Transverse colon (tissue), 4 donors: ENCODE measurements around the gene CSNK2B. TPM values are rescaled to one million over a fixed set of nuclear protein-coding genes. Genes with fewer than 3 reads are reported as not detected.

Experiments used
- DNase-seq: peaks from one replicate; pipeline ENCODE4 v3.0.0-alpha.2; 2019
- H3K27ac ChIP-seq, 4 donors: fragments of 200-600 bp; sonication (generic); 2 replicates each; pipeline ENCODE4 v1.5.1; 2016 to 2018; ENCODE audit warnings: inconsistent platforms in 4 of 4
- H3K27me3 ChIP-seq: fragments of 200-600 bp; sonication (generic); 2 replicates; pipeline ENCODE4 v1.5.1; 2017; ENCODE audit warnings: inconsistent platforms
- H3K36me3 ChIP-seq, 4 donors: fragments of 200-600 bp; sonication (generic); 2 replicates each; pipeline ENCODE4 v1.5.1; 2017 to 2019; ENCODE audit warnings: inconsistent platforms in 4 of 4
- H3K4me1 ChIP-seq, 4 donors: fragments of 200-600 bp; sonication (generic); 2 replicates each; pipeline ENCODE4 v1.5.1; 2017 to 2020; ENCODE audit warnings: inconsistent platforms in 4 of 4
- H3K4me3 ChIP-seq, 4 donors: fragments of 200-600 bp; sonication (generic); 1 replicate in 1 of 4; 2 replicates in 3 of 4; pipeline versions ENCODE4 v1.5.1 to v1.6.1; 2017 to 2019; ENCODE audit warnings: inconsistent platforms in 4 of 4
- H3K9me3 ChIP-seq, 2 donors: fragments of 200-600 bp; sonication (generic); 2 replicates each; pipeline ENCODE4 v1.5.1; 2017 to 2019; ENCODE audit warnings: inconsistent platforms in 2 of 2
- EP300 ChIP-seq: sonication (generic); formaldehyde crosslinking; IDR thresholded peaks from one replicate; pipeline ENCODE4 v1.6.1; 2017; ENCODE audit warnings: antibody characterized with exemption, low read depth
- POLR2A ChIP-seq: fragments of 450-650 bp; IDR thresholded peaks from one replicate; pipeline ENCODE4 v1.6.1; 2016; ENCODE audit warnings: antibody characterized with exemption, mild to moderate bottlenecking, moderate library complexity
- POLR2AphosphoS5 ChIP-seq, 3 donors: sonication (generic); formaldehyde crosslinking; IDR thresholded peaks; one replicate each; pipeline ENCODE4 v1.6.1; 2016; ENCODE audit warnings: antibody characterized with exemption in 3 of 3
- WGBS, 2 donors: methylation state at CpG; one replicate each; pipeline ENCODE4 v1.1.5; 2018; ENCODE audit warnings: low coverage in 1 of 2; 5-methylcytosine and 5-hydroxymethylcytosine counted together
- in situ Hi-C, 4 donors: fragments of 200-750 bp; cut with MboI; loops; one replicate each; pipeline versions ENCODE4 v1.15.0 to v1.15.1; 2017; ENCODE audit warnings: low sequenced_read_pairs in 3 of 4, low pct_ligation_motif_present in 1 of 4, low pct_unique_long_range_greater_than_20kb in 1 of 4
- intact Hi-C: fragments of 100-400 bp; cut with DNase I; formaldehyde crosslinking; loops from one replicate; pipeline ENCODE4 v1.15.1; 2023; ENCODE audit warnings: low total_unique reads
- total RNA-seq, 4 donors: library from RNA; depleted of rRNA; stranded (reverse); fragments of >200 nt; gene quantifications; one replicate each; pipeline ENCODE4 v1.1.0, GENCODE V29; 2016
- TF ChIP-seq, protein P1 (sequence below), 5 experiments: fragments of 200-600 bp in 3 of 5; fragments of 450-650 bp in 2 of 5; sonication (generic) in 3 of 5; IDR thresholded peaks; 1 replicate in 2 of 5; 2 replicates in 3 of 5; pipeline ENCODE4 v1.5.1; 2016 to 2017; ENCODE audit warnings: antibody characterized with exemption in 5 of 5, inconsistent platforms in 3 of 5, mild to moderate bottlenecking in 2 of 5, moderate library complexity in 1 of 5

Gene CSNK2B
- total RNA-seq, 4 donors from 2014 or later: 182 to 231 (median 210) TPM

DNA sequence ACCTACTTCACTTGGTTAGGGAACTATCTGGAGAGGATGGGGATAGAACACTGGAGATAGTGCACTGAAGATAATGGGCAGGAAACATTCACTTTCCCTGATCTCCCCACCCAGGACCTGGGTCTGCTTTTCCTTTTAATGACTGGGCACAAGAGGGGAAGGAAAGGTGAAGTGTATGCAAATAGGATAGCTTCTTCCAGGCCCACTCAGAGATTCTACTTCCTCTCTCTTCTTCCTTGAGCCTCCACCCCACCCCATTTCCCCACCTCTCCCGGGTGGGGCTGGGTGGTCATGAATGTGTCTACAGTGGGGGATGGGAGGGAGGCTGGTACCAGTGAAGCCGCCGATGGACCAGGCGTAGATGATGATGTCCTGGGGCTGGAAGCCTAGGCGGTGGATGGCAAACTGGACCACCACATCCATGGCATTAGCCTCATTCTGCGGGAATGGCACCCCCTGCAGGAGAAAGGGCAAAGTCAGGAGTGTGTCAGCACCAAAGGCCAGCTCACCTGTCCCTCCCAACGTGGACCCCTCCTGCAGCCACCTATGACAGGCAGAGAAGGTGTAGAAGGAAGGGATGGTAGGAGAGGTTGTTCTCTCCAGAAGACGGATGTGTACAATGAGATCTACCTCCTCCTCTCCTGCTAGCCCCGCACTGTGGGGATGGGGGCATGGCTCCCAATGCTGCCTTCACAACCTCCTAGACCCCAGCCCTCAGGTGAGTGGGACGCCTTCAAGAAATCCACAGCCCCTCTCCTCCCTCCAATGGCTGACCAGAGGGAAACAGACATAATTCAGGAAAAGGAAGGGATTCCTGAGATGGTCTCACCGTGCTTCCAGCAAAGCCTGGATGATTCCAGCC lies 23.6 kb downstream of the CSNK2B start:
- H3K27ac ChIP-seq: peak overlapping the region in 3 of 4 donors; percentile 8 to 48 (median 43)
- no peaks in the 10 kb centered on the region for H3K27me3 ChIP-seq
- peaks cover 0 to 39% (median 21%) of the 10 kb centered on the region in 4 donors for H3K36me3 ChIP-seq
- in situ Hi-C loops (loop anchor here in 2 of 4 donors (5.0 to 10.0 kb wide), 2 partner anchors 75 to 78 kb away; partner anchors contain the start of gene SAPCD1 (in 1 of the 2)), intact Hi-C loops (loop anchor here (10.0 kb wide), 1 partner anchor 145 kb away; no protein-coding TSS in a partner anchor)
- WGBS, 2 donors: 81% methylated on average over 11 of the region's 11 CpGs; no CpG with 5 or more reads in 1 of the 2 donors
- TF ChIP-seq, protein P1, sequence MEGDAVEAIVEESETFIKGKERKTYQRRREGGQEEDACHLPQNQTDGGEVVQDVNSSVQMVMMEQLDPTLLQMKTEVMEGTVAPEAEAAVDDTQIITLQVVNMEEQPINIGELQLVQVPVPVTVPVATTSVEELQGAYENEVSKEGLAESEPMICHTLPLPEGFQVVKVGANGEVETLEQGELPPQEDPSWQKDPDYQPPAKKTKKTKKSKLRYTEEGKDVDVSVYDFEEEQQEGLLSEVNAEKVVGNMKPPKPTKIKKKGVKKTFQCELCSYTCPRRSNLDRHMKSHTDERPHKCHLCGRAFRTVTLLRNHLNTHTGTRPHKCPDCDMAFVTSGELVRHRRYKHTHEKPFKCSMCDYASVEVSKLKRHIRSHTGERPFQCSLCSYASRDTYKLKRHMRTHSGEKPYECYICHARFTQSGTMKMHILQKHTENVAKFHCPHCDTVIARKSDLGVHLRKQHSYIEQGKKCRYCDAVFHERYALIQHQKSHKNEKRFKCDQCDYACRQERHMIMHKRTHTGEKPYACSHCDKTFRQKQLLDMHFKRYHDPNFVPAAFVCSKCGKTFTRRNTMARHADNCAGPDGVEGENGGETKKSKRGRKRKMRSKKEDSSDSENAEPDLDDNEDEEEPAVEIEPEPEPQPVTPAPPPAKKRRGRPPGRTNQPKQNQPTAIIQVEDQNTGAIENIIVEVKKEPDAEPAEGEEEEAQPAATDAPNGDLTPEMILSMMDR (IDR thresholded peaks at IDR 0.05): peak in 4 of 5 experiments; percentile 11 to 32 (median 22)
- TF ChIP-seq POLR2A (no peak), POLR2AphosphoS5 (IDR thresholded peaks at IDR 0.05) (no peak), EP300 (no peak)
- no peaks in the 10 kb centered on the region for H3K4me1 ChIP-seq
- H3K9me3 ChIP-seq: no peaks in the 10 kb centered on the region
- H3K4me3 ChIP-seq: no peak overlapping the region
- no peak for DNase-seq

- Histone ChIP-seq H3K4me3 (no peak overlapping the region), H3K9me3 (no peaks in the 10 kb centered on the region), H3K27me3 (no peaks in the 10 kb centered on the region), H3K27ac (peak overlapping the region in 3 of 4 donors; percentile 43 to 53 (median 48)), H3K36me3 (peaks cover 0 to 47% (median 23%) of the 10 kb centered on the region in 4 donors), H3K4me1 (no peaks in the 10 kb centered on the region)
- intact Hi-C loops (no loop called here), in situ Hi-C loops (no loop called here)
- 54 to 63% methylated on average over 3 to 10 of the region's 10 CpGs for WGBS, 2 donors
- peak; percentile 44 for DNase-seq
- TF ChIP-seq POLR2AphosphoS5 (IDR thresholded peaks at IDR 0.05): no peak
Observed at GRCh38 chr6:31690231-31691077, 24.6 kb downstream of the CSNK2B start.

DNA sequence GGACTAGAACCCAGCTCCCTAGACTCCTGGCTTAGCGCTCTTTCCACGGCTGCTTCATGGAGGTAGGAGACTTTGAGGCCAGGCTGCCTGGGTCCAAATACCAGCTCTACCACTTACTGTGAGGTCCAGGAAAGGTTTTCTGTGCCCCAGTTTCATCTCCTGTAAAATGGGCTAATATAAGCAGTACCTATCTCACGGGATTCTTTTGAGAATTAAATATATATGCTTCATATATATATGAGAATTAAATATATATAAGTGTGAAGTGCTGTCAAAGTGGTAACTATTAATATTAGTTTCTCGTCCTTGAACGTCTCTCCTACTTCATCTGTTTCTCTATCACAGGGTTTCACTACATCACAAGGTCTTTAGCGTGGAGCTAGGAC lies 25.2 kb downstream of the CSNK2B start:
- no peaks in the 10 kb centered on the region for H3K9me3 ChIP-seq
- TF ChIP-seq EP300: no peak
- TF ChIP-seq, protein P1 (IDR thresholded peaks at IDR 0.05): no peak
- TF ChIP-seq POLR2A: no peak
- no peak for TF ChIP-seq POLR2AphosphoS5 (IDR thresholded peaks at IDR 0.05)
- no peak overlapping the region for H3K4me3 ChIP-seq
- no peaks in the 10 kb centered on the region for H3K4me1 ChIP-seq
- peak overlapping the region in 2 of 4 donors; percentile 48 to 53 for H3K27ac ChIP-seq
- intact Hi-C loops (no loop called here), in situ Hi-C loops (no loop called here)
- 82 to 90% methylated on average over 4 to 6 of the region's 6 CpGs for WGBS, 2 donors
- peaks cover 0 to 53% (median 26%) of the 10 kb centered on the region in 4 donors for H3K36me3 ChIP-seq
- H3K27me3 ChIP-seq: no peaks in the 10 kb centered on the region
- DNase-seq: no peak

DNA sequence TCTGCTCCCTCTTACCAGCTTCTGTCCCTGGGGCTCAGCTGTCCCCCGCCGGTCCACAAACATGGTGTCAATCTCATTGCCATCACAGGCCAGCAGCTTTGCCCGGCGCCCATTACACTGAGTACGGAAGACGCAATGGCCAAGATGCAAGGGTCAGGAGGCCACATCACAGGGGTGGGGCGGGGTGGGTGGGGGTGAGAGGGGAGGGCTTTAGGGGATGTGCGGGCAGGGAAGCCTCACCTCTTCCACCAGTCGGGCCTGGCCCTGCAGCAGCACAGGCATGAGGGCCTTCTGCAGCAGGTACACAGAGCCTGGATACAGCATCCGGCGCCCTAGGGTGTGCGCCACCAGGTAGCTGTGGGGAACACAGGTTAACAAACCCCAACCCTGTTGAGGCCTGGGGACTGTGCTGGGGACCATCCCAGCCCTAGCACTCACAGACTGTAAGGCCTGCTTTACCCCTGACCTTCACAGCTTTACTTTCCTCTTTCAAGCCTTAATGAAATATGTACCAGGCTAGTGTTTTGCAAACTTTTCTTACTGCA lies 25.8 kb downstream of the CSNK2B start:
- H3K27me3 ChIP-seq: no peaks in the 10 kb centered on the region
- H3K27ac ChIP-seq: no peak overlapping the region
- no peak overlapping the region for H3K4me3 ChIP-seq
- no peaks in the 10 kb centered on the region for H3K4me1 ChIP-seq
- intact Hi-C loops: no loop called here
- peaks cover 0 to 55% (median 27%) of the 10 kb centered on the region in 4 donors for H3K36me3 ChIP-seq
- no peak for DNase-seq
- TF ChIP-seq EP300 (no peak), POLR2AphosphoS5 (IDR thresholded peaks at IDR 0.05) (no peak), POLR2A (no peak)
- TF ChIP-seq, protein P1 (IDR thresholded peaks at IDR 0.05): no peak
- no peaks in the 10 kb centered on the region for H3K9me3 ChIP-seq
- in situ Hi-C loops: no loop called here
- WGBS, 2 donors: 94% methylated on average over 12 of the region's 12 CpGs; no CpG with 5 or more reads in 1 of the 2 donors
